Chondrocyte (in vitro differentiated cells): Measurements from ENCODE around the gene PLEKHG4B. TPM values are rescaled to one million over a fixed set of nuclear protein-coding genes. Genes with fewer than 3 reads are reported as not detected.
A peak's percentile ranks its signal among the peaks of the same experiment; 100 is the strongest.

Experiments used
- DNase-seq: peaks from one replicate; pipeline ENCODE4 v3.0.0; 2021; ENCODE audit warnings: mixed read lengths, low spot score
- H3K27ac Mint-ChIP-seq: one replicate; pipeline ENCODE4 v1.8.0; 2021; ENCODE audit warnings: mild to moderate bottlenecking, moderate library complexity, mixed read lengths; ENCODE audit not compliant: unreplicated experiment
- H3K27me3 Mint-ChIP-seq: 2 replicates; pipeline ENCODE4 v1.8.0; 2021; ENCODE audit warnings: low read depth, mixed read lengths
- H3K36me3 Mint-ChIP-seq: 2 replicates; pipeline ENCODE4 v1.8.0; 2021; ENCODE audit warnings: low read depth, mixed read lengths
- H3K4me1 Mint-ChIP-seq: 2 replicates; pipeline ENCODE4 v1.8.0; 2021; ENCODE audit warnings: low read depth, mild to moderate bottlenecking, mixed read lengths
- H3K4me3 Mint-ChIP-seq: one replicate; pipeline ENCODE4 v1.8.0; 2021; ENCODE audit warnings: mild to moderate bottlenecking, moderate library complexity, mixed read lengths; ENCODE audit not compliant: unreplicated experiment
- H3K9me3 Mint-ChIP-seq: 2 replicates; pipeline ENCODE4 v1.8.0; 2021; ENCODE audit warnings: low read depth, mixed read lengths
- total RNA-seq: library from RNA; stranded (reverse); gene quantifications from 3 replicates; pipeline ENCODE4 v1.2.1, GENCODE V29; 2021
- TF ChIP-seq, protein P1 (sequence below): fragments of 200-600 bp; sonication (generic); IDR thresholded peaks from 2 replicates; pipeline ENCODE4 v1.5.0; 2021; ENCODE audit warnings: antibody characterized with exemption, mild to moderate bottlenecking, moderate library complexity

The PLEKHG4B gene
- total RNA-seq, 1 donor from 2014 or later = 2.0 TPM

DNA sequence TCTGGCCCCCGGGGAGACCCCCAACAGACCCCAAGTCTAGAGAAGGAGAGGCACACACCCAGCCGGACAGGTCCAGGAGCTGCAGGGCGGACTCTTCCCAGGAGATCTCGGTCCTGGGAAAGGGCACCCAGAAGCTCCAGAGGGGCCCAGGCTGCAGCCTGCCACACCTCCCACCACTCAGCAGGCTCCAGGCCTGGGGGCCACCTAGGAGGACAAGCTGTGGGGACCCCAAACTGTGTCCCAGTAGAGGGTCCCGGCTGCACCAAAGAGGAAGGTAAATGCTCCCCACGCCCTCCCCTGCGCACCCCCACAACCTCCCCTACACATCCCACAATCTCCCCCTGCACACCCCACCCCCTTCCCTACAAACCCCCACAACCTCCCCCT, 48.5 kb downstream of the PLEKHG4B start:
- H3K27me3 Mint-ChIP-seq = peaks cover 8% of the 10 kb centered on the region
- DNase-seq = no peak
- no peak overlapping the region for H3K4me3 Mint-ChIP-seq

DNA sequence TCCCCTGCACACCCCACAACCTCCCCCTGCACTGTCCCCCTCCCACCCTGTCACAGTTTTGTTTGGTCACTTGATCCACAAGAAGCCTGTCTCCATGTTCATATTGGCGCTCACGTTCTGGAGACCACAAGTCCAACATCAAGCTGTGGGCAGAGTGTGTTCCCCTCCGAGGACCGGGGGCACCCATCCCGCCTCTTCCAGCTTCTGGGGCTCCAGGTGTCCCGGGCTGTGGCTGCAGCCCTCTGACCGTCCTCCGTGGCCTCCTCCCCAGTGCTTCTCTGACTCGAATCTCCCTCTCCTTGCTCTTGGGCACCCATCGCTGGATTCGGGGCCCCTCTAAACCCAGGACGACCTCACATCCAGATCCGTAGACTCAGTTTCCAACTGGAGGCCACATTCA, 49.2 kb downstream of the PLEKHG4B start:
- TF ChIP-seq, protein P1, sequence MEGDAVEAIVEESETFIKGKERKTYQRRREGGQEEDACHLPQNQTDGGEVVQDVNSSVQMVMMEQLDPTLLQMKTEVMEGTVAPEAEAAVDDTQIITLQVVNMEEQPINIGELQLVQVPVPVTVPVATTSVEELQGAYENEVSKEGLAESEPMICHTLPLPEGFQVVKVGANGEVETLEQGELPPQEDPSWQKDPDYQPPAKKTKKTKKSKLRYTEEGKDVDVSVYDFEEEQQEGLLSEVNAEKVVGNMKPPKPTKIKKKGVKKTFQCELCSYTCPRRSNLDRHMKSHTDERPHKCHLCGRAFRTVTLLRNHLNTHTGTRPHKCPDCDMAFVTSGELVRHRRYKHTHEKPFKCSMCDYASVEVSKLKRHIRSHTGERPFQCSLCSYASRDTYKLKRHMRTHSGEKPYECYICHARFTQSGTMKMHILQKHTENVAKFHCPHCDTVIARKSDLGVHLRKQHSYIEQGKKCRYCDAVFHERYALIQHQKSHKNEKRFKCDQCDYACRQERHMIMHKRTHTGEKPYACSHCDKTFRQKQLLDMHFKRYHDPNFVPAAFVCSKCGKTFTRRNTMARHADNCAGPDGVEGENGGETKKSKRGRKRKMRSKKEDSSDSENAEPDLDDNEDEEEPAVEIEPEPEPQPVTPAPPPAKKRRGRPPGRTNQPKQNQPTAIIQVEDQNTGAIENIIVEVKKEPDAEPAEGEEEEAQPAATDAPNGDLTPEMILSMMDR = no peak
- Mint-ChIP-seq H3K36me3 (peaks cover 5% of the 10 kb centered on the region), H3K9me3 (no peaks in the 10 kb centered on the region), H3K4me3 (no peak overlapping the region), H3K4me1 (no peaks in the 10 kb centered on the region), H3K27ac (no peak overlapping the region), H3K27me3 (peaks cover 8% of the 10 kb centered on the region)
- DNase-seq = no peak

More for the DNA sequence above, 48.5 kb downstream of the PLEKHG4B start:
- TF ChIP-seq, protein P1 = no peak
- Mint-ChIP-seq H3K36me3 (peaks cover 5% of the 10 kb centered on the region), H3K4me1 (no peaks in the 10 kb centered on the region), H3K27ac (no peak overlapping the region), H3K9me3 (no peaks in the 10 kb centered on the region)

DNA sequence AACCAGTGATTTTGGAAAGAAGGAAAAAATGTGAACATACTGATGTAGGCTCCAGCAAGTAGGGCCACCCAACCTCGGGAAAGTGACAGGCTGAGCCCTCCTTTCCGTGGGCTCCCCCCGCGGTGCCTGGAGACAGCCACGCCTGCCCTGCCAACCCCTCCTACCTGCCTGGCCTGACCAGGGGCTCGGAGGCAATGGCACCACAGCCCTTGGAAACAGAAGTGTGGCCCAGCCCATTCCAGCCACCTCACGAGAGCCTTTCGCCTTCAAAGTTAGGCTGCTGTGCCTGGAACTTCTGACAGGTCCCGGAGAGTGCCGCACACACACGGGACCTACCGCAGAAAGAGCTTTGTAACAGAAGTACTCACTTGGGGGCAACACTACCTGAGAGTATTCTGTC, 49.8 kb downstream of the PLEKHG4B start:
- Mint-ChIP-seq H3K27ac (no peak overlapping the region), H3K9me3 (peaks cover 1% of the 10 kb centered on the region), H3K4me3 (no peak overlapping the region), H3K27me3 (peaks cover 8% of the 10 kb centered on the region), H3K36me3 (peaks cover 6% of the 10 kb centered on the region), H3K4me1 (no peaks in the 10 kb centered on the region)
- DNase-seq = no peak
- TF ChIP-seq, protein P1 = no peak

DNA sequence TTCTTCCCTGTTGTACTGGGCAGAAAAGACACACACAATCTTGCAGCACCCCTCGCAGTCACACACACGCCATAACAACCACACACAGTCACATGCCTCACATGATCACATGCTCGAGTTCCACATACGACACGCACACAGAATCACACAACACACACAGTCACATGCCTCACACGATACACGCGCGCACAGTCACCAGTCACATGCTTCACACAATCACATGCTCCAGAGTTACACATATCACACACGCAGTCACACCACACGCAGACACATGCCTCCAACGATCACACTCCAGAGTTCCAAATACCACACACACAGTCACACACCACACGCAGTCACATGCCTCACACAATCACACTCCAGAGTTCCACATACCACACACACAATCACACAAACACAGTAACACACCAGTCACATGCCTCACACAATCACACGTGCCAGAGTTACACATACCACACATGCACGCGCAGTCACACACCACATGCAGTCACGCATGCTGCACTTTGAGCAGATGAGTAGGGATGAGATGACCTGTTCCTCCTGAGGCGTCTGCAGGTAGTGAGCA, 50.4 kb downstream of the PLEKHG4B start:
- Mint-ChIP-seq H3K9me3 (peaks cover 7% of the 10 kb centered on the region), H3K4me1 (no peaks in the 10 kb centered on the region), H3K36me3 (peaks cover 10% of the 10 kb centered on the region), H3K27me3 (peaks cover 8% of the 10 kb centered on the region), H3K4me3 (no peak overlapping the region), H3K27ac (no peak overlapping the region)
- TF ChIP-seq, protein P1 = peak; percentile 22
- DNase-seq = no peak

DNA sequence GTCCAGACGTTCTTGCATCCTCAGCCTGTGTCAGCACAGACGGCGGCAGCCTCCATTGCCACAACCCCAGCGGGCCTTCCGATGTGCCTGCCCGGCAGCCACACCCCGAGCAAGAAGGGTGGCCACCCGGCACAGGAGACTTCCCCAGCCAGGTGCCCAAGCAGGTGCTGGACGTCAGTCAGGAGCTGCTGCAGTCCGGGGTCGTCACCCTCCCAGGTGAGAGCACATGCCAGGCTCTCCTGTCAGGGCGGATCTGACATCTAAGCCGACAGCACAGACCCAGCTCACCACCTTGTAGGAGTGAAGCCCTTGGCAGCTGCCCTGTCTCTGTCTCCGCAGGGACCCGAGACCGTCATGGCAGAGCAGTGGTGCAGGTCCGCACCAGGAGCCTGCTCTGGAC, 51.1 kb downstream of the PLEKHG4B start:
- Mint-ChIP-seq H3K4me1 (no peaks in the 10 kb centered on the region), H3K4me3 (no peak overlapping the region), H3K36me3 (peaks cover 16% of the 10 kb centered on the region), H3K9me3 (peaks cover 14% of the 10 kb centered on the region), H3K27me3 (peaks cover 8% of the 10 kb centered on the region), H3K27ac (no peak overlapping the region)
- no peak for DNase-seq
- TF ChIP-seq, protein P1 = no peak
